Fibroblast of lung (primary cell): Measurements from ENCODE around the gene KLF4. TPM values are rescaled to one million over a fixed set of nuclear protein-coding genes. Genes with fewer than 3 reads are reported as not detected.

Experiments used
- DNase-seq, 2 donors: peaks; one replicate each; pipeline versions ENCODE4 v3.0.0 to v3.0.0-alpha.2; 2010; ENCODE audit warnings: low read depth in 2 of 2
- H2AFZ ChIP-seq: 2 replicates; pipeline ENCODE4 v1.5.1; 2012; ENCODE audit warnings: low read length, control low read depth, inconsistent platforms
- H3K27ac ChIP-seq: 2 replicates; pipeline ENCODE4 v1.5.1; 2011; ENCODE audit warnings: low read length, control low read depth; ENCODE audit not compliant: insufficient read depth
- H3K27me3 ChIP-seq: 2 replicates; pipeline ENCODE4 v1.5.1; 2011; ENCODE audit warnings: mild to moderate bottlenecking, low read length; ENCODE audit not compliant: control insufficient read depth, insufficient read depth
- H3K36me3 ChIP-seq: 2 replicates; pipeline ENCODE4 v1.5.1; 2011; ENCODE audit warnings: low read length; ENCODE audit not compliant: control insufficient read depth, insufficient read depth
- H3K4me1 ChIP-seq: 2 replicates; pipeline ENCODE4 v1.5.1; 2011; ENCODE audit warnings: low read length; ENCODE audit not compliant: control insufficient read depth, insufficient read depth; ENCODE audit errors: extremely low read depth
- H3K4me2 ChIP-seq: 2 replicates; pipeline ENCODE4 v1.5.1; 2011; ENCODE audit warnings: low read length, control low read depth; ENCODE audit not compliant: insufficient read depth; ENCODE audit errors: extremely low read depth
- H3K4me3 ChIP-seq, 4 experiments: fragments of 200-600 bp in 1 of 4; sonication (generic) in 1 of 4; replicated peaks in 1 of 4; 2 replicates each; pipeline ENCODE4 v1.5.1; 2011 to 2016; ENCODE audit warnings: low read length in 4 of 4, low read depth in 3 of 4, mild to moderate bottlenecking in 3 of 4, control low read depth in 2 of 4, inconsistent platforms in 1 of 4, mixed read lengths in 1 of 4; ENCODE audit not compliant: insufficient read depth in 1 of 4; ENCODE audit errors: control extremely low read depth in 1 of 4
- H3K79me2 ChIP-seq: 2 replicates; pipeline ENCODE4 v1.5.1; 2012; ENCODE audit warnings: mild to moderate bottlenecking, low read length, inconsistent platforms; ENCODE audit not compliant: control insufficient read depth, insufficient read depth
- H3K9ac ChIP-seq: 2 replicates; pipeline ENCODE4 v1.5.1; 2011; ENCODE audit warnings: mild to moderate bottlenecking, low read length, control low read depth; ENCODE audit not compliant: insufficient read depth
- H3K9me3 ChIP-seq: 2 replicates; pipeline ENCODE4 v1.5.1; 2012; ENCODE audit warnings: low read depth, low read length; ENCODE audit not compliant: control insufficient read depth, insufficient read depth
- H4K20me1 ChIP-seq: 2 replicates; pipeline ENCODE4 v1.5.1; 2011; ENCODE audit warnings: low read length; ENCODE audit not compliant: control insufficient read depth, insufficient read depth; ENCODE audit errors: extremely low read depth
- EZH2 ChIP-seq: IDR thresholded peaks from 2 replicates; pipeline ENCODE4 v1.5.1; 2012; ENCODE audit warnings: low read length, control low read depth, mild to moderate bottlenecking; ENCODE audit errors: missing control alignments
- polyA minus RNA-seq: library from RNA; depleted of rRNA, polyadenylated mRNA; stranded (reverse); fragments of >200 nt; gene quantifications from 2 replicates; pipeline ENCODE4 v1.2.3, GENCODE V29; 2011; ENCODE audit warnings: low replicate concordance
- polyA plus RNA-seq, 2 donors: library from polyadenylated mRNA; depleted of rRNA in 1 of 2; stranded (reverse) in 1 of 2; unstranded in 1 of 2; fragments of >200 nt; gene quantifications; 2 replicates each; pipeline ENCODE4 v1.2.1, GENCODE V29; 2011 to 2012; ENCODE audit warnings: missing spikeins in 1 of 2
- total RNA-seq: library from RNA; depleted of rRNA; stranded (reverse); fragments of >200 nt; gene quantifications from 2 replicates; pipeline ENCODE4 v1.2.1, GENCODE V29; 2014
- TF ChIP-seq, protein P1 (sequence below), 2 donors: IDR thresholded peaks in 1 of 2; conservative IDR thresholded peaks in 1 of 2; 1 replicate in 1 of 2; 2 replicates in 1 of 2; pipeline ENCODE4 v1.5.1; 2011 to 2012; ENCODE audit warnings: low read length in 2 of 2, control low read depth in 1 of 2, inconsistent platforms in 1 of 2, low read depth in 1 of 2, mild to moderate bottlenecking in 1 of 2

KLF4 gene
- total RNA-seq (22.9 and 32.7 TPM in 2 replicates), polyA plus RNA-seq (10.3 and 28.0 TPM in 2 replicates), polyA minus RNA-seq (5.0 and 10.7 TPM in 2 replicates)
- polyA plus RNA-seq (2012): 14.2 and 38.4 TPM in 2 replicates

DNA sequence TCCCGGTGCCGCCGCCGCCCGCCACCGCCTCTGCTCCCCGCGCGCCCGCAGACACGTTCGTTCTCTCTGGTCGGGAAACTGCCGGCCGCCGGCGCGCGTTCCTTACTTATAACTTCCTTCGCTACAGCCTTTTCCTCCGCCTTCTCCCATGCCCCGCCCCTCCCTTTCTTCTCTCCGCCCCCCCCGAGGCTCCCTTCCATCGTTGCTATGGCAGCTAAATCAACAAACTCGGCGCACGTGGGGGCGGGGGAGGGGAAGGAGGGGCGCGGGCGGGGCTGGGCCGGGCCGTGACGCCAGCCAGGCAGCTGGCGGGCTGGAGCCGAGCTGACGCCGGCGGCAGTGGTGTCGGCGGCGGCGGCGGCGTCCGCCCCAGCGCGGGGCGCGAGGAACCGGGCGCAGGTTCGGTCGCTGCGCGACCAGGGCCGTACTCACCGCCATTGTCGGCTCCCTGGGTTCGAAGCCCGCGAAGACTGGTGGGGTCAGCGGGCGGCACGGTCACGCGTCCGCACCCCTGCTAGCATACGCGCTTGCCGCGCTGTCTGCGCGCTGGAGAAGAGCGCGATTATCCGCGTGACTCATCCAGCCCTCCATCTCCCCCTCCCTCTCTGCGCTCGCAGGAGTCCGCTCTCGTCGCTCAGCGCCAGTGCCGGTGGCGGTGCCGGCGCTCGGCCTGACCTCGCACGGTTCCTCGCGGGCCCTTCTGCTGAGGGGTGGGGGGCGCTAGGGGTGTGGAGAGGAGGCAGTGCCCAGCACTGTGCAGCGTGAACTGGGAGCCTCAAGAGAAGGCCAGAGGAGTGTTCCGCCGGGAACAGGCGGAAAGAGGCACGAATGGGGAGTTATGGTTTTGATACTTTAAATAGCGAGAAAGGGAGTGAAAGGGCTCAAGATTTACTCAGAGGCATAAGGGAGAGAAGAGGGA is at the start of gene KLF4:
Gene KLF4 (minus strand): TSS at position 83 of the 919 bp plus-strand sequence. CDS start 597 bp downstream, outside the sequence.
- Histone ChIP-seq H3K4me2 (peak within 1 kb of the TSS; percentile 99), H3K27ac (peak within 1 kb of the TSS; percentile 95), H2AFZ (peak within 1 kb of the TSS; percentile 14), H3K9me3 (no peaks in the 10 kb centered on the region), H3K27me3 (no peaks in the 10 kb centered on the region), H4K20me1 (no peaks in the 10 kb centered on the region), H3K4me3 (peak within 1 kb of the TSS; percentile 85 to 98 (median 96)), H3K79me2 (peaks cover 32% of the 10 kb centered on the region), H3K36me3 (peaks cover 13% of the 10 kb centered on the region), H3K4me1 (peaks cover 5% of the 10 kb centered on the region), H3K9ac (peak within 1 kb of the TSS; percentile 95)
- peak; percentile 88 to 97 for DNase-seq
- TF ChIP-seq, protein P1, sequence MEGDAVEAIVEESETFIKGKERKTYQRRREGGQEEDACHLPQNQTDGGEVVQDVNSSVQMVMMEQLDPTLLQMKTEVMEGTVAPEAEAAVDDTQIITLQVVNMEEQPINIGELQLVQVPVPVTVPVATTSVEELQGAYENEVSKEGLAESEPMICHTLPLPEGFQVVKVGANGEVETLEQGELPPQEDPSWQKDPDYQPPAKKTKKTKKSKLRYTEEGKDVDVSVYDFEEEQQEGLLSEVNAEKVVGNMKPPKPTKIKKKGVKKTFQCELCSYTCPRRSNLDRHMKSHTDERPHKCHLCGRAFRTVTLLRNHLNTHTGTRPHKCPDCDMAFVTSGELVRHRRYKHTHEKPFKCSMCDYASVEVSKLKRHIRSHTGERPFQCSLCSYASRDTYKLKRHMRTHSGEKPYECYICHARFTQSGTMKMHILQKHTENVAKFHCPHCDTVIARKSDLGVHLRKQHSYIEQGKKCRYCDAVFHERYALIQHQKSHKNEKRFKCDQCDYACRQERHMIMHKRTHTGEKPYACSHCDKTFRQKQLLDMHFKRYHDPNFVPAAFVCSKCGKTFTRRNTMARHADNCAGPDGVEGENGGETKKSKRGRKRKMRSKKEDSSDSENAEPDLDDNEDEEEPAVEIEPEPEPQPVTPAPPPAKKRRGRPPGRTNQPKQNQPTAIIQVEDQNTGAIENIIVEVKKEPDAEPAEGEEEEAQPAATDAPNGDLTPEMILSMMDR (conservative IDR thresholded peaks at IDR 0.05 in 1 of 2, IDR thresholded peaks at IDR 0.05 in 1 of 2; ENCODE audit: low read depth in 1 of 2, low read length in 2 of 2): no peak
- TF ChIP-seq EZH2: no peak

DNA sequence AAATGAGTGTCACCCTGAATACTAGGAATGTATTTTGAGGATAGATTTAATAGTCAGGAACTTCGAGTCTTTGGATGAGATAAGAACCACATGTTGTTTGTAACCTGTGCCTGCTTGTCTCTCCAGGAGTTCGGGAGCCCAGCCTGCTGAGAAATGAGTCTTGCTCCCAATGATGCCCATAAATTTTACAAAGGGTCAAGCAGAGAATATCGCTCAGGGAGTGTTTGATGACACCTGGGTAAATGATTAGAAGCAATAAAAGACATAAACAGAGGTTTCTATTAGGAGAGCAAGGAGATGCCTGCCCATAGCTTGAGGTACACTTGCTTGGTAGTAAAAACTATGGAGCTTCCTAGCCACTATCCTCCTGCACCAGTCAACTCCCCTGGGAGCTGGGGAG is 46.9 kb upstream of the KLF4 start:
- TF ChIP-seq, protein P1 (conservative IDR thresholded peaks at IDR 0.05 in 1 of 2, IDR thresholded peaks at IDR 0.05 in 1 of 2; ENCODE audit: low read depth in 1 of 2, low read length in 2 of 2): no peak
- no peak for TF ChIP-seq EZH2
- no peaks in the 10 kb centered on the region for H3K9me3 ChIP-seq
- H2AFZ ChIP-seq: no peak overlapping the region
- H3K4me1 ChIP-seq: no peaks in the 10 kb centered on the region
- H4K20me1 ChIP-seq: no peaks in the 10 kb centered on the region
- no peak overlapping the region for H3K4me3 ChIP-seq
- H3K27me3 ChIP-seq: no peaks in the 10 kb centered on the region
- no peak overlapping the region for H3K9ac ChIP-seq
- H3K36me3 ChIP-seq: no peaks in the 10 kb centered on the region
- H3K27ac ChIP-seq: no peak overlapping the region
- no peak for DNase-seq
- H3K4me2 ChIP-seq: no peak overlapping the region
- H3K79me2 ChIP-seq: no peaks in the 10 kb centered on the region

DNA sequence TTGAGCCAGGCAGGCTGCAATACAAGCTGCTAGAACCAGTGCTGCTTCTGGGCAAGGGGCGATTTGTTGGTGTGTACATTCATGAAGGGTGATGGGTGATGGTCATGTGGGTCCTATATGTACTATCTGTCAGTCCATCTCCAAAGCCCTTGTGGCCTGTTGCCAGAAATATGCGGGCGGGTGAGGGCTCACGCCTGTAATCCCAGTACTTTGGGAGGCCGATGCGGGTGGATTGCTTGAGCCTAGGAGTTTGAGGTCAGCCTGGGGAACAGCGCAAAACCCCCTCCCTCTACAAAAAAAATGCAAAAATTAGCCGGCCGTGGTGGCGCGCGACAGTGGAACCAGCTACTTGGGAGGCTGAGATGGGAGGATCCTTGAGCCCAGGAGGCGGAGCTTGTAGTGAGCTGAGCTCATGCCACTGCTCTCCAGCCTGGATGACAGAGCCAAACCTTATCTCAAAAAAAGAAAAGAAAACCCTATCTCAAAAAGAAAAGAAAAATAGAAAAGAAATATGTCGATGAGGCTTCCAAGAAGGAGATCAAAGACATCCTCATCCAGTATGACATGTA is 45.0 kb upstream of the KLF4 start:
- Histone ChIP-seq H3K9me3 (no peaks in the 10 kb centered on the region), H2AFZ (no peak overlapping the region), H3K79me2 (no peaks in the 10 kb centered on the region), H3K36me3 (no peaks in the 10 kb centered on the region), H3K27me3 (no peaks in the 10 kb centered on the region), H3K9ac (no peak overlapping the region), H3K4me3 (no peak overlapping the region), H3K4me1 (no peaks in the 10 kb centered on the region), H4K20me1 (no peaks in the 10 kb centered on the region), H3K27ac (no peak overlapping the region), H3K4me2 (no peak overlapping the region)
- no peak for DNase-seq
- TF ChIP-seq EZH2: no peak
- TF ChIP-seq, protein P1 (conservative IDR thresholded peaks at IDR 0.05 in 1 of 2, IDR thresholded peaks at IDR 0.05 in 1 of 2; ENCODE audit: low read depth in 1 of 2, low read length in 2 of 2): no peak
